ENCODE data around the gene SLC35B2.

DNA sequence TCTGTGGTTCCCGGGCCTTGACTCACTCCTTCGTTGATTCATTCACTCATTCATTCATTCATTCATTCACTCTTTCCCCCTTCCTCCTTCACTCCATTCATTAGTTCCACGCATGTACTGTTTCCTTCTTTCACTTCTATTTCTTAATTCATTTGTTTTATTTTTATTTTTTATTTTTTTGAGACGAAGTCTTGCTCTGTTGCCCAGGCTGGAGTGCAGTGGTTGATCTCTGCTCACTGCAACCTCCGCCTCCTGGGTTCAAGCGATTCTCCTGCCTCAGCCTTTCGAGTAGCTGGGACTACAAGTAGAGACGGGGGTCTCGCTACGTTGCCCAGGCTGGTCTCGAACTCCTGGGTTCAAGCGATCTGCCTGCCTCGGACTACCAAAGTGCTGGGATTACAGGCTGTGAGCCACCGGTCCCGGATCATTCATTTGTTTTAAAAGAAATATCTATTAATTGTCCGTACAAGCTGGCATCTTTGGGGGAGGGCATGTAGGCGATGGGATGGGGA lies 8.4 kb upstream of the SLC35B2 start:
- TF ChIP-seq CTCF (IDR thresholded peaks at IDR 0.05) (no peak), EZH2 (IDR thresholded peaks at IDR 0.05) (no peak), EZH2phosphoT487 (IDR thresholded peaks at IDR 0.05) (no peak)

Measured in neural progenitor cell (in vitro differentiated cells).